IMR-90 (cell line): ENCODE data around the gene SLC22A15. TPM values are rescaled to one million over a fixed set of nuclear protein-coding genes. Genes with fewer than 3 reads are reported as not detected.

Source experiments
- ATAC-seq: fragments of 200-7000 bp; cut with Tn5 transposase; 2 replicates; pipeline ENCODE4 v1.9.1; 2020; ENCODE audit warnings: low read depth, mild to moderate bottlenecking, moderate library complexity
- BruUV-seq: library from RNA; stranded (reverse); fragments of 400-500 nt; replicated peaks from 2 replicates; lab custom pipeline; 2021; lab: Mats Ljungman, UMichigan
- CTCF ChIA-PET: fragments of 300-600 bp; formaldehyde crosslinking; extraction: SDS; loops from one replicate; lab custom pipeline; 2021; ENCODE audit warnings: antibody characterized with exemption; lab: Yijun Ruan, JAX
- POLR2A ChIA-PET: fragments of 300-600 bp; sonication (Branson Sonifier 250); formaldehyde crosslinking; loops from one replicate; lab custom pipeline; 2022; ENCODE audit warnings: antibody characterized with exemption; ENCODE audit not compliant: unreplicated experiment; lab: Charles Lee
- DNase-seq: peaks from one replicate; pipeline ENCODE4 v3.0.0; 2013
- H2AFZ ChIP-seq: replicated peaks from 2 replicates; pipeline ENCODE3; 2013; ENCODE audit warnings: low read length, mild to moderate bottlenecking; ENCODE audit not compliant: poor library complexity
- H2AK5ac ChIP-seq: 2 replicates; pipeline ENCODE4 v1.6.1; 2013; ENCODE audit warnings: low read depth, low read length, inconsistent platforms
- H2AK9ac ChIP-seq: replicated peaks from 2 replicates; pipeline ENCODE3; 2013; ENCODE audit warnings: mild to moderate bottlenecking, low read depth, low read length, moderate library complexity; ENCODE audit not compliant: poor library complexity
- H2BK120ac ChIP-seq: 2 replicates; pipeline ENCODE4 v1.6.1; 2013; ENCODE audit warnings: low read depth, low read length, inconsistent platforms
- H2BK15ac ChIP-seq: 3 replicates; pipeline ENCODE4 v1.6.1; 2013; ENCODE audit warnings: low read depth, low read length, inconsistent platforms
- H2BK20ac ChIP-seq: 2 replicates; pipeline ENCODE4 v1.6.1; 2013; ENCODE audit warnings: low read depth, mild to moderate bottlenecking, inconsistent platforms, low read length, moderate library complexity
- H2BK5ac ChIP-seq: 2 replicates; pipeline ENCODE4 v1.6.1; 2013; ENCODE audit warnings: mild to moderate bottlenecking, low read depth, low read length, inconsistent platforms; ENCODE audit not compliant: poor library complexity, severe bottlenecking
- H3K14ac ChIP-seq: replicated peaks from 2 replicates; pipeline ENCODE4 v1.6.1; 2013; ENCODE audit warnings: low read depth, low read length, inconsistent platforms
- H3K18ac ChIP-seq: 2 replicates; pipeline ENCODE4 v1.6.1; 2013; ENCODE audit warnings: low read depth, low read length, control low read depth
- H3K23ac ChIP-seq: 2 replicates; pipeline ENCODE4 v1.6.1; 2013; ENCODE audit warnings: low read depth, low read length, inconsistent platforms
- H3K27ac ChIP-seq: 2 replicates; pipeline ENCODE4 v1.5.1; 2013; ENCODE audit warnings: mild to moderate bottlenecking, control low read depth, low read length; ENCODE audit not compliant: insufficient read depth
- H3K27me3 ChIP-seq: 2 replicates; pipeline ENCODE4 v1.6.1; 2013; ENCODE audit warnings: low read length; ENCODE audit not compliant: control insufficient read depth, insufficient read depth
- H3K36me3 ChIP-seq: 2 replicates; pipeline ENCODE4 v1.6.1; 2013; ENCODE audit warnings: low read length, mixed read lengths; ENCODE audit not compliant: control insufficient read depth, insufficient read depth
- H3K4ac ChIP-seq: 2 replicates; pipeline ENCODE4 v1.6.1; 2013; ENCODE audit warnings: low read depth, low read length, inconsistent platforms
- H3K4me1 ChIP-seq: 2 replicates; pipeline ENCODE4 v1.6.1; 2013; ENCODE audit warnings: low read length, mixed read lengths; ENCODE audit not compliant: control insufficient read depth, insufficient read depth
- H3K4me2 ChIP-seq: 2 replicates; pipeline ENCODE4 v1.6.1; 2013; ENCODE audit warnings: low read depth, mild to moderate bottlenecking, control low read depth, low read length, moderate library complexity
- H3K4me3 ChIP-seq: 2 replicates; pipeline ENCODE4 v1.5.1; 2013; ENCODE audit warnings: low read depth, mild to moderate bottlenecking, control low read depth, low read length, moderate library complexity; ENCODE audit not compliant: insufficient read depth
- H3K56ac ChIP-seq: 2 replicates; pipeline ENCODE4 v1.6.1; 2013; ENCODE audit warnings: low read length, inconsistent platforms; ENCODE audit not compliant: insufficient read depth; ENCODE audit errors: extremely low read depth
- H3K79me1 ChIP-seq, 2 experiments: 2 replicates each; pipeline ENCODE4 v1.6.1; 2013; ENCODE audit warnings: low read length in 2 of 2, inconsistent platforms in 1 of 2, low read depth in 1 of 2
- H3K9ac ChIP-seq: 2 replicates; pipeline ENCODE4 v1.6.1; 2013; ENCODE audit warnings: low read depth, low read length, control low read depth
- H3K9me1 ChIP-seq: 2 replicates; pipeline ENCODE4 v1.6.1; 2013; ENCODE audit warnings: low read length, inconsistent platforms; ENCODE audit not compliant: insufficient read depth
- H3K9me3 ChIP-seq: 2 replicates; pipeline ENCODE4 v1.6.1; 2013; ENCODE audit warnings: low read length; ENCODE audit not compliant: control insufficient read depth, insufficient read depth
- H4K20me1 ChIP-seq: 2 replicates; pipeline ENCODE4 v1.6.1; 2013; ENCODE audit warnings: low read length, inconsistent platforms; ENCODE audit not compliant: insufficient read depth
- H4K5ac ChIP-seq: 2 replicates; pipeline ENCODE4 v1.6.1; 2013; ENCODE audit warnings: mild to moderate bottlenecking, low read depth, low read length, control low read depth
- H4K8ac ChIP-seq, 2 experiments: 2 replicates each; pipeline ENCODE4 v1.6.1; 2013; ENCODE audit warnings: low read depth in 2 of 2, low read length in 2 of 2, control low read depth in 1 of 2, inconsistent platforms in 1 of 2
- H4K91ac ChIP-seq: 2 replicates; pipeline ENCODE4 v1.6.1; 2013; ENCODE audit warnings: low read depth, low read length, inconsistent platforms; ENCODE audit not compliant: insufficient read depth
- CEBPB ChIP-seq: IDR thresholded peaks from 2 replicates; pipeline ENCODE4 v1.6.1; 2012; ENCODE audit warnings: low read depth, low read length, improper control_type of control experiment
- CTCF ChIP-seq: conservative IDR thresholded peaks from 2 replicates; pipeline ENCODE4 v1.5.1; 2012; ENCODE audit warnings: mild to moderate bottlenecking, low read depth, low read length, improper control_type of control experiment
- ELK1 ChIP-seq: fragments of 150-350 bp; IDR thresholded peaks from 2 replicates; pipeline ENCODE4 v1.6.1; 2016; ENCODE audit warnings: low read depth, mild to moderate bottlenecking, low read length, moderate library complexity, borderline replicate concordance
- FOS ChIP-seq: fragments of 150-350 bp; IDR thresholded peaks from 2 replicates; pipeline ENCODE4 v1.6.1; 2016; ENCODE audit warnings: low read depth, low read length
- MAFK ChIP-seq: IDR thresholded peaks from 2 replicates; pipeline ENCODE4 v1.6.1; 2012; ENCODE audit warnings: low read depth, low read length, improper control_type of control experiment
- MXI1 ChIP-seq: IDR thresholded peaks from 2 replicates; pipeline ENCODE4 v1.6.1; 2012; ENCODE audit warnings: low read depth, mild to moderate bottlenecking, low read length, moderate library complexity, borderline replicate concordance
- NFE2L2 ChIP-seq: fragments of 150-350 bp; IDR thresholded peaks from 2 replicates; pipeline ENCODE4 v1.6.1; 2016; ENCODE audit warnings: low read depth, mild to moderate bottlenecking, low read length
- RCOR1 ChIP-seq: IDR thresholded peaks from 2 replicates; pipeline ENCODE4 v1.6.1; 2012; ENCODE audit warnings: mild to moderate bottlenecking, low read length, improper control_type of control experiment; ENCODE audit not compliant: insufficient replicate concordance
- SMC3 ChIP-seq: fragments of 150-350 bp; IDR thresholded peaks from 2 replicates; pipeline ENCODE4 v1.6.1; 2016; ENCODE audit warnings: low read depth, mild to moderate bottlenecking, antibody characterized with exemption, low read length, moderate library complexity
- WGBS, 2 experiments: methylation state at CpG; one replicate each; pipeline versions ENCODE4 v1.1.5 to v1.1.7; 2013; ENCODE audit warnings: missing lambda C conversion rate in 2 of 2; ENCODE audit not compliant: insufficient read length in 1 of 2; ENCODE audit errors: extremely low coverage in 2 of 2; 5-methylcytosine and 5-hydroxymethylcytosine counted together
- dilution Hi-C: fragments of 300-500 bp; cut with HindIII; formaldehyde crosslinking; loops from one replicate; pipeline ENCODE4 v1.14.3; 2018; ENCODE audit warnings: low sequenced_read_pairs; ENCODE audit not compliant: unreplicated experiment
- in situ Hi-C: fragments of 300-500 bp; cut with MboI; formaldehyde crosslinking; loops from 3 replicates; pipeline ENCODE4 v1.14.3; 2019; ENCODE audit warnings: low sequenced_read_pairs, inconsistent platforms, mixed read lengths
- intact Hi-C: fragments of 100-400 bp; cut with micrococcal nuclease; formaldehyde crosslinking; loops from 2 replicates; pipeline ENCODE4 v1.10.0; 2022
- polyA plus RNA-seq, 3 experiments: library from polyadenylated mRNA; depleted of rRNA; stranded (reverse); fragments of >200 nt; gene quantifications; 2 replicates each; pipeline ENCODE4 v1.2.3, GENCODE V29; 2012; ENCODE audit warnings: low replicate concordance in 1 of 3
- total RNA-seq: library from RNA; depleted of rRNA; stranded (reverse); fragments of >200 nt; gene quantifications from 2 replicates; pipeline ENCODE4 v1.2.3, GENCODE V29; 2012

Gene SLC22A15
- total and polyA plus RNA-seq, 2 of the 4 experiments (the other 2 are of a cell fraction): under 0.01 to 0.02 TPM

GRCh38 chr1:116107371-116107770, 131.1 kb downstream of the SLC22A15 start:
- Histone ChIP-seq H2AK9ac (no peak overlapping the region), H4K5ac (no peak overlapping the region), H3K18ac (no peak overlapping the region), H3K56ac (no peak overlapping the region), H3K4ac (no peak overlapping the region), H3K79me1 (no peaks in the 10 kb centered on the region), H3K27me3 (peaks cover 3% of the 10 kb centered on the region; the same call in 1 of the 2 replicates), H2BK5ac (no peak overlapping the region), H4K91ac (no peak overlapping the region), H3K9me1 (no peaks in the 10 kb centered on the region), H3K4me1 (peaks cover 6% of the 10 kb centered on the region; the same call in 1 of the 2 replicates), H2AK5ac (no peak overlapping the region), H3K36me3 (no peaks in the 10 kb centered on the region), H3K4me3 (no peak overlapping the region), H3K9me3 (no peaks in the 10 kb centered on the region), H4K20me1 (no peaks in the 10 kb centered on the region), H3K23ac (no peak overlapping the region), H2AFZ (no peak overlapping the region), H2BK15ac (no peak overlapping the region), H3K27ac (no peak overlapping the region), H2BK120ac (no peak overlapping the region), H3K4me2 (no peak overlapping the region), H3K14ac (no peak overlapping the region), H4K8ac (no peak overlapping the region), H2BK20ac (no peak overlapping the region), H3K9ac (no peak overlapping the region)
- CTCF ChIA-PET: interaction anchor here (0.6 kb wide), 1 partner anchor 8 kb away, joined by 3 read pairs; no protein-coding TSS in a partner anchor
- dilution Hi-C loops (no loop called here), intact Hi-C loops (no loop called here), in situ Hi-C loops (no loop called here)
- ATAC-seq: no peak
- TF ChIP-seq ELK1 (no peak), RCOR1 (no peak), FOS (no peak), CEBPB (no peak), CTCF (no peak), MXI1 (no peak), NFE2L2 (no peak), MAFK (no peak), SMC3 (no peak)
- BruUV-seq: no TSS peak
- no peak for DNase-seq
- POLR2A ChIA-PET: no interaction called here
- 70% methylated on average over 2 of the region's 4 CpGs; no CpG with 5 or more reads in 1 of the 2 experiments for WGBS, 2 experiments
